ENCODE measurements around the gene ASB2. TPM values are rescaled to one million over a fixed set of nuclear protein-coding genes. Genes with fewer than 3 reads are reported as not detected.

ASB2 gene
- total RNA-seq, 1 experiment from 2014 or later, result not detected

DNA sequence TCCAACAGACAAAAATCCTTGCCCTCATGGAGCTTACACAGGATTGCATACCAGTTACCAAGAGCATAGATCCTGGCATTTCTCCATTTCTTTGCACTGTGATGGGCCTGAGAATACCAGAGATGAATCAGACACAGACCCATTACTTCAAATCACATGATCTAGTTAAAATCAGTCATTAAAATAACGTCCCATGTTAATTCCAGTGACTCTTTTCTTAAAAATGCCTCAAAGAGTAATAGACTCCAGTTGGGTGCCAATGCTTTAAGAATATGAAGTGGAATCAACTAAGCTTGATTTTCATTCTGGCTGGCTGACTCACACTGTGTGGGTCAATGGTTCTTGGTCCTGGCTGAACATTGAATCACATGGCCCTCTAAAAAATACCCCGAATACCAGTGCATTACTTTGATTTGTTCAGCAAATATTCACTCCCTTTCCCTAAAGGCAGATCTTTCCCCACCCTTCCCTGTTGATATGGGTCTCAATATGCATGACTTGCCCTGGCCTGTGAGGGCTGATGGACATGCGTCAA lies 11.0 kb downstream of the ASB2 start:
- intact Hi-C loops (cut with micrococcal nuclease), result no loop called here
- Histone ChIP-seq H4K20me1 (ENCODE audit: insufficient read depth) (no peaks in the 10 kb centered on the region), H2AFZ (ENCODE audit: low read depth, low read length, poor library complexity, severe bottlenecking) (no peak overlapping the region), H3K9me3 (ENCODE audit: control insufficient read depth in 1 of 2, insufficient read depth in 1 of 2, low read depth in 1 of 2, low read length in 2 of 2) (no peaks in the 10 kb centered on the region), H3K36me3 (ENCODE audit: control insufficient read depth in 1 of 2, insufficient read depth in 2 of 2, low read length in 2 of 2) (no peaks in the 10 kb centered on the region), H3K4me2 (ENCODE audit: low read length) (peak overlapping the region; percentile 2; the same call in 1 of the 2 replicates), H3K79me2 (ENCODE audit: insufficient read depth, low read length) (no peaks in the 10 kb centered on the region), H3K27ac (ENCODE audit: low read depth, low read length) (no peak overlapping the region), H3K27me3 (ENCODE audit: insufficient read depth, low read length) (no peaks in the 10 kb centered on the region), H3K9ac (ENCODE audit: low read length) (no peak overlapping the region), H3K4me3 (replicated peaks in 1 of 2; ENCODE audit: low read depth in 1 of 2, low read length in 2 of 2) (no peak overlapping the region), H3K9me2 (ENCODE audit: insufficient read depth) (no peaks in the 10 kb centered on the region), H3K4me1 (ENCODE audit: control insufficient read depth in 1 of 2, insufficient read depth in 2 of 2, low read length in 2 of 2) (peaks cover 3 to 43% of the 10 kb centered on the region in 2 experiments)
- no peak for TF ChIP-seq TCF7L2 (IDR thresholded peaks at IDR 0.05; ENCODE audit: borderline replicate concordance, extremely low read depth, insufficient read depth, insufficient read length)
- TF ChIP-seq SRF (IDR thresholded peaks at IDR 0.05; ENCODE audit: low read depth), result no peak
- TF ChIP-seq EZH2phosphoT487 (IDR thresholded peaks at IDR 0.05; ENCODE audit: borderline replicate concordance), result no peak
- TF ChIP-seq, protein P1, sequence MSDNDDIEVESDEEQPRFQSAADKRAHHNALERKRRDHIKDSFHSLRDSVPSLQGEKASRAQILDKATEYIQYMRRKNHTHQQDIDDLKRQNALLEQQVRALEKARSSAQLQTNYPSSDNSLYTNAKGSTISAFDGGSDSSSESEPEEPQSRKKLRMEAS (IDR thresholded peaks at IDR 0.05), result no peak
- no peak for TF ChIP-seq ZNF274 (IDR thresholded peaks at IDR 0.05; ENCODE audit: low read depth, low read length)
- TF ChIP-seq ZFX (IDR thresholded peaks at IDR 0.05), result no peak
- TF ChIP-seq JUND (IDR thresholded peaks at IDR 0.05), result no peak
- no peak for TF ChIP-seq SIN3A (IDR thresholded peaks at IDR 0.05; ENCODE audit: low read depth)
- TF ChIP-seq CEBPB (IDR thresholded peaks at IDR 0.05; ENCODE audit: low read depth), result no peak
- TF ChIP-seq, protein P2, sequence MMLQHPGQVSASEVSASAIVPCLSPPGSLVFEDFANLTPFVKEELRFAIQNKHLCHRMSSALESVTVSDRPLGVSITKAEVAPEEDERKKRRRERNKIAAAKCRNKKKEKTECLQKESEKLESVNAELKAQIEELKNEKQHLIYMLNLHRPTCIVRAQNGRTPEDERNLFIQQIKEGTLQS (IDR thresholded peaks at IDR 0.05), result no peak
- no peak for TF ChIP-seq CBX3 (IDR thresholded peaks at IDR 0.05; ENCODE audit: low read depth)
- no peak for TF ChIP-seq POLR2A (IDR thresholded peaks at IDR 0.05; ENCODE audit: borderline replicate concordance, extremely low read depth, insufficient read depth, insufficient read length)
- POLR2A ChIA-PET, result no interaction called here
- DNase-seq (ENCODE audit: low read depth, low spot score), result no peak
- RAD21 ChIA-PET (ENCODE audit: low non-redundant PET in 1 of 2, low total read pairs in 2 of 2, uncharacterized antibody in 2 of 2, unreplicated experiment in 2 of 2), result no interaction called here
- no TSS peak for BruUV-seq (replicated peaks)
- CTCF ChIA-PET, result interaction anchor here (8.7 kb wide), 1 partner anchor 26 kb away, joined by 120 read pairs; no protein-coding TSS in a partner anchor
- no peak for ATAC-seq

All from HCT116 (cell line).